ENCODE measurements around the gene HDAC5.

DNA sequence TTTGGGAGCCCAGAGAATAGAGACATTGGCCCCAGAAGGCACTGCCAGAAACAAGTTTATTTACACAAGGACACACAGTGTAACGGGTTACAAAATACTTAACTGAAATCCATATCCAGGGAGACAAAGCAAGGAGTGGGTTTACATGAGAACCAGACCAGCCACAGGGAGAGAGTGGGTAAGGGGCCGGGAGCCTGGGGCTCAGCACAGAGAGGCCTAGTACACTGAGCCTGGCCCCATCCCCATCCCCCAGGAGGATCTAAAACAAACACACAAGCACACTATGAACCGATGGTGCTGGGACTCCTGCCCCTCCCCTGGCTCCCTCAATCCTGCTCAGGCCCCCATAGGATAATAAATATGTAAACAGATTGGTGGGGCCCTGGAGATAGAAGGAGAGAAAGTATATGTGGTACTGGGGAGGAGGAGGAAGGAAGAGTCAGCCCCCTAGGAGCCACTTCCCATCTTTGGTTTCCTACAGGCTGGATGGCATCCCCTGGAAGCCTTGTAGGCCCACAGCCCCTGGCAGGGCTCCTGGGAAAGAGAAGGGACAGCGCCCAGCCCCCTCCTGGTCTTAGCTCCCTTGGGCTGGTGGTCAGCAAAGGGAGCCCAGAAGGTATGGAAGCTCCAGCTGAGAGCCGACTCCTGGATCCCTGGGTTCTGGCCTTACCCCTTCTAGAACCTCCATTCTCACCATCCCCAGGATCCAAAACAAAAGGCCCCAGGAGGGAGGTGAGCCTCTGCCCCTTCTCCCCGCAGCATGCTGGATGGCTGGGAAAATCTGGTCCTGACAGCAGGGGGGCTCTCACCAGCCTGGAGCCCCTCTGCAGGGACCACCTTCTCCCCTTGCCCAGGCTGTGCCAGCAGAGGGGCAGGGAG is 46.5 kb downstream of the HDAC5 start:
- TF ChIP-seq, protein P1, sequence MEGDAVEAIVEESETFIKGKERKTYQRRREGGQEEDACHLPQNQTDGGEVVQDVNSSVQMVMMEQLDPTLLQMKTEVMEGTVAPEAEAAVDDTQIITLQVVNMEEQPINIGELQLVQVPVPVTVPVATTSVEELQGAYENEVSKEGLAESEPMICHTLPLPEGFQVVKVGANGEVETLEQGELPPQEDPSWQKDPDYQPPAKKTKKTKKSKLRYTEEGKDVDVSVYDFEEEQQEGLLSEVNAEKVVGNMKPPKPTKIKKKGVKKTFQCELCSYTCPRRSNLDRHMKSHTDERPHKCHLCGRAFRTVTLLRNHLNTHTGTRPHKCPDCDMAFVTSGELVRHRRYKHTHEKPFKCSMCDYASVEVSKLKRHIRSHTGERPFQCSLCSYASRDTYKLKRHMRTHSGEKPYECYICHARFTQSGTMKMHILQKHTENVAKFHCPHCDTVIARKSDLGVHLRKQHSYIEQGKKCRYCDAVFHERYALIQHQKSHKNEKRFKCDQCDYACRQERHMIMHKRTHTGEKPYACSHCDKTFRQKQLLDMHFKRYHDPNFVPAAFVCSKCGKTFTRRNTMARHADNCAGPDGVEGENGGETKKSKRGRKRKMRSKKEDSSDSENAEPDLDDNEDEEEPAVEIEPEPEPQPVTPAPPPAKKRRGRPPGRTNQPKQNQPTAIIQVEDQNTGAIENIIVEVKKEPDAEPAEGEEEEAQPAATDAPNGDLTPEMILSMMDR (tag by site-specific recombination; IDR thresholded peaks at IDR 0.05), result no peak
- TF ChIP-seq ZNF510 (tag by site-specific recombination; IDR thresholded peaks at IDR 0.05; ENCODE audit: insufficient replicate concordance), result no peak
